HG03558 (cell line): ENCODE measurements around the gene XYLT1.

Source experiments
- ATAC-seq: cut with Tn5 transposase; IDR thresholded peaks from one replicate; pipeline ENCODE4 v1.9.1; 2021; ENCODE audit warnings: moderate number of reproducible peaks; ENCODE audit not compliant: unreplicated experiment; ENCODE audit errors: extremely low read depth

Gene XYLT1

DNA sequence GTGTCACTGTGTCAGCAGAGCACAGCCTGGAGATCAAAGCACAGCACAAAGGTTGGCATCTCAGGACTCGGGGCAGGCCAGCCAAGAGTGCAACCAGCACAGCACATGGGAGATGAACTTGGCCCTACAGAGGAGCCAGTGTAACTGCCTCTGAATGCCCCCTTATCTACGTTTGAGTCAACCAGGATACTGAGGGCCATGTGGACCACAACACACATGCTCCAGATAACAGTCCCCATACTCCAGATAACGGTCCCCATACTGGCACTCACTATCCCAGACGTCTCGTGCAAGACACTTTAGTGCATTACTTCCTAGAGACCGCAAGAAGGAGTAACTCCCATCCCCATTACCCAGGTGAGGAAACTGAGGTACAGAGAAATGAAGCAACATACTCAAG, 88.2 kb downstream of the XYLT1 start:
- no peak for ATAC-seq

- ATAC-seq: no peak
These were observed 89.0 kb downstream of the XYLT1 start for GRCh38 chr16:17381784-17382183.

DNA sequence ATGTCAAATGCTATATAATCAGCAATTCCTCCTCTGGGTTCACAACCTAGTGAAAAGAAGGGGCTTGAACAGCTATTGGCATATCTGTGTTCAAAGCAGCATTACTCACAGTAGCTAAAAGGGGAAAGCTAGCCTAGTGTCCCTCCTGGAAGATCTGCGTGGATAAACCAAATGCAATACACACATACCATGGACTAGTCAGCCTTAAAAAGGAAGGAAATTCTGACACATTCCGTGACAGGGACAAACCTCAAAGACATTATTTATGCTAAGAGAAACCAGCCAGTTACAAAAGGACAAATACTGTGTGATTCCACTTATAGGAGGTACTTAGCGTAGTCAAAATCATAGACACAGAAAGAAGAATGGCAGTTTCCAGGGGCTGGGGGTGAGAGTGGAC, 90.1 kb downstream of the XYLT1 start:
- no peak for ATAC-seq

DNA sequence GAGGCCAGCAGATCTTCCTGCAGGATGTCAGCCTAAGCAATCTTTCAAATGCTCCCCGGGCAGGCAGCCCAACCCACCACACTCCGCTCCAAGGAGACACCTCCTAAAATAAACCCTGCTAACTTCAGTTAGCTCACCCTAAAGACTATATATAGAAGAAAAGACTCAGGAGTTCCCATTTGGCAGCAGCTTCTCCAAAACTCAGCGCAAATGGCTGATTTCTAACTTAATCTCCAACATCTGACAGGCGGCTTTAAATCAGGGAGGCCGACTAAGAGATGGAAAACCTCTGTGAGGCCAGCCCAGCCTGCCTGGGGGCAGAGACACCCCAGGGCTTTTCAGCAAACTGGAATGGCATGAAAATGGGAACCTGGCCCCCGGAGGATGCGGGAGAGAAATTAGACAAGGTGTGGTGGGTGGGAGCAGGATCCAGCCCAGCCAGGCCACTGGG, 91.6 kb downstream of the XYLT1 start:
- no peak for ATAC-seq

- ATAC-seq: no peak
These were observed 93.1 kb downstream of the XYLT1 start for GRCh38 chr16:17377360-17378324.

GRCh38 chr16:17375461-17376304, 95.1 kb downstream of the XYLT1 start:
- no peak for ATAC-seq

GRCh38 chr16:17374668-17375255, 96.0 kb downstream of the XYLT1 start:
- no peak for ATAC-seq

DNA sequence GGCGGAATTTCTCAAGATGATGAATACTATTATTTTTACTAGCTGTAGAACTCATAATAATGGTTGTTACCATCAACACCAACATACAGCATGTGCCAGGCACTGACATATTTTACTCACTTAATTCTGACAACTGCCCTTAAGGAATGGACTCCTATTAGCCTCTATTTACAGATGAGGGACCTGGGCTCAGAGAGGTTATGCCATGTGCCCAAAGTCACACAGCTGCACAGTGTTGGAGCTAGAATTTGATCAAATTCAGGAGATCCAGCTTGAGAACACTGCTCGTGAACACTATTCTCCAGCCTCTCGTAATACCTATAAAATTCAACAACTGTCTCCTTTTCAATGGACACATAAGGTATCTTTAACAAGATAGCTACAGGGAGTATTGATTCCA, 97.2 kb downstream of the XYLT1 start:
- no peak for ATAC-seq

DNA sequence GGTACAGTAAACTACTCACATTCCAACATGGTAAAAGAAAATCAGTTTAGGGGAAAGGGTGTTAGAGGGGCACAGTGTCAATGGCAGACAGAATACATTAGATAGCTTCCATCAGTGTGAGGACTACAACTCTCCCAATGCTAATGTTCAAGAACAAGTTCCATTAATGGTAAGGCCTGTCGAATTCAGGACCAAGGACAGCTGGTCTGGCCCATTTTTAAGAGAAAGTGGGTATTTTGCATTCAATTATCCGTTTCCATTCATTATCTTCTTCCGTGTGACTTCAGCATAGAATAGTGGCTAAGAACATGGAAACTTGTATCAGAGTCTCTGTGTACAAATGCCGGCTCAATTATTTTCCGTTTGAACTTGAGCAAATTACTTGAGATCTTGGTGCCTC, 98.4 kb downstream of the XYLT1 start:
- ATAC-seq: no peak

- ATAC-seq: no peak
These were observed 99.5 kb downstream of the XYLT1 start for GRCh38 chr16:17371299-17371698.

- no peak for ATAC-seq
These were observed 100.0 kb downstream of the XYLT1 start for GRCh38 chr16:17370731-17371285.

DNA sequence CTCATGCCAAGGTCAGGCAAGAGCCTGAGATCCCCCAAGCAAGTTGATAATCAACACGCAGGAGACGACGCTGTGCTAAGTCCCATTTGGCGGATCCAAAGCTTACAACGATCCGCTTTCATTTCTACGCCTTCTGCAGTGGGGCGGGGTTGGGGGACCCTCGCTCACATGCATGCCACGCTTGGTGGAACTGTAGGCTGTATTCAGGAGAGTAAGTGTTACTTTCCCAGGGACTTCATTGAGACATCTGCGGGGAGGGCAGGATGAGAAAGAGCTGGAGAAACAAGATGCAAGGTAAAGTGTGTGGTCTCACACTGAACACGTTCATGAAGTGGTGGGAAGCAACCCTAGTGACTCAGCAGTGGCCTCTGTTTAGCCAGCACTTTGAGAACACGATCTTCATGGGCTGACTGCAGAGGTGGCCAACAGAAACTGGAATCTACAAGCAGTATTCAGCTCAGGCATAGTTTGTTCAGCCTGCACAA, 100.5 kb downstream of the XYLT1 start:
- no peak for ATAC-seq

- no peak for ATAC-seq
These were observed 101.1 kb downstream of the XYLT1 start for GRCh38 chr16:17369421-17370222.

GRCh38 chr16:17368951-17369350, 101.8 kb downstream of the XYLT1 start:
- ATAC-seq: no peak

DNA sequence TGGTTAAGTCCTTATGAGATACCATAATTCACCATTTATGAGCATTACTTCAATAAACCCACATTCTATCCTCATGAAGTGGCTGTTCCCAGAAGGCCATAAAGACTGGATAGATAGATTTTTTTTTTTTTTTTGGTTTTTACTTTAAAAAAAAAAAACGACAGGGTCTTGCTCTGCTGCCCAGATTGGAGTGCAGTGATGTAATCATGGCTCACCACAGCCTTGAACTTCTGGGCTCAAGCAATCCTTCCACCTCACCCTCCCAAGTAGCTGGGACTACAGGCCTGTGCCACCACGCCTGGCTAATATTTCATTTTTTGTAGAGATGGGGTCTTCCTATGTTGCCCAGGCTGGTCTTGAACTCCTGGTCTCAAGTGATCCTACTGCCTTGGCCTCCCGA, 102.3 kb downstream of the XYLT1 start:
- ATAC-seq: no peak

DNA sequence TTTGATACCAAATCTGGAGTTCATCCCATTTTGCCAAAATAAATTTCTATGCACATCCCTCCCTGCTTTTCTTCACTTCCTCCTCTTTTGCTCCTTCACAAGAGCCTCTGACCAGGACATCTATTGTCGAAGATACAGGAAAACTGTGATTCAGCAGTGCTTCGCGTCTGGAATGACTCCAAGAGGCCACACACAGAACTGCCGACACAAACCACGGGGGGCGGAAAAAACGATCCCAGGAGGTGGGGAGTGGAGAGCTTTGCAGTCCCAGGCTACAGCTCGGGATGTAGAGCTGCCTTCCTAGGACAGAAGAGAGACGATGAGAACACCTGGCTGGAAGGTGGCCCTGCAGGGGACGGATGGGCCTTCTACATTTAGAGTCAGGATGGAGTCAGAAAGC, 102.8 kb downstream of the XYLT1 start:
- ATAC-seq: no peak

DNA sequence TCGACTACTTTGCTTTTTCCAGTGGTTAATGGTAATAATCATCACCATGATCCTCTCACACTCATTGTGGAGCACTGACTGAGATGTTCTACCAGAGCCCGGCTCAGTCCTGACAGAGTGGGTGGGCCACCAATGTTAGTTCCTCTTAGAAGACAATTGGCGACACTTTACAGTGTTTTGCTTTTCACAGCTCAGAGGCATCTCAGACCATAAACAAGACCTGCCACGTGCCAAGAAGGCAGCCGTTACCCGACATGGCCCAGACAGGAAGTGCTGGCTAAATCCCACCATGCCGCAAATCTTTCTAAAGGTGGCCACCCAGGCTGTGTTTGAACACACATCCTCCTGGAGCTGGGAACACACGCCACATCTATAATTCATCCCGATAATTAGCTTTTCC, 103.7 kb downstream of the XYLT1 start:
- ATAC-seq: no peak

GRCh38 chr16:17366299-17366961, 104.3 kb downstream of the XYLT1 start:
- ATAC-seq: no peak
